ENCODE results near the gene DYRK1A. TPM values are rescaled to one million over a fixed set of nuclear protein-coding genes. Genes with fewer than 3 reads are reported as not detected.

Gene DYRK1A
- total and polyA plus RNA-seq, 10 of the 15 experiments (the other 5 are each of a cell fraction or from before 2014, with no cell fraction given) = 2.4 to 68.6 (median 30.7) TPM

- TF ChIP-seq IRF3 (IDR thresholded peaks at IDR 0.05) = no peak
- no peak for TF ChIP-seq MEF2B (IDR thresholded peaks at IDR 0.05; ENCODE audit: partially characterized antibody, poor library complexity, severe bottlenecking)
These were observed 189.2 kb downstream of the DYRK1A start (continued) for GRCh38 chr21:37555672-37556261.

GRCh38 chr21:37557261-37557950 is 190.8 kb downstream of the DYRK1A start:
- peak; percentile 100 for ATAC-seq
- RAD21 ChIA-PET (ENCODE audit: unreplicated experiment) = interaction anchor here (0.6 to 1.7 kb wide), 9 partner anchors 10 to 337 kb away, joined by 3 to 6 read pairs (median 3); partner anchors contain the start of gene VPS26C
- TF ChIP-seq EED (IDR thresholded peaks at IDR 0.05; ENCODE audit: low read depth) (peak; percentile 95), SPI1 (IDR thresholded peaks at IDR 0.05; ENCODE audit: borderline replicate concordance, insufficient read depth, low read depth, low read length) (peak; percentile 49; the same call in 1 of the 2 replicates), SP1 (IDR thresholded peaks at IDR 0.05; ENCODE audit: low read depth, low read length) (peak; percentile 26), CBX5 (IDR thresholded peaks at IDR 0.05; ENCODE audit: low read depth) (peak; percentile 78; the same call in 1 of the 2 replicates), BRCA1 (IDR thresholded peaks at IDR 0.05; ENCODE audit: low read depth, low read length) (no peak), HDAC6 (IDR thresholded peaks at IDR 0.05; ENCODE audit: unreplicated experiment) (no peak), MEF2A (IDR thresholded peaks at IDR 0.05; ENCODE audit: insufficient read depth, low read depth, low read length) (peak; percentile 40; the same call in 1 of the 2 replicates), BHLHE40 (IDR thresholded peaks at IDR 0.05; ENCODE audit: borderline replicate concordance in 1 of 2, low read depth in 2 of 2, low read length in 1 of 2) (peak; percentile 62; a peak in 3 of 4 replicates), GATAD2B (conservative IDR thresholded peaks at IDR 0.05; ENCODE audit: low read depth) (0 out of 2 replicates have a peak, but pooled peaks have one; percentile 32), ZNF274 (IDR thresholded peaks at IDR 0.05; ENCODE audit: insufficient read depth, insufficient read length) (no peak), ATF2 (IDR thresholded peaks at IDR 0.05; ENCODE audit: low read length) (peak; percentile 32; the same call in 1 of the 2 replicates), IKZF1 (conservative IDR thresholded peaks at IDR 0.05) (peak; percentile 86), CREB1 (IDR thresholded peaks at IDR 0.05; ENCODE audit: low read depth) (no peak)
- TF ChIP-seq, protein P1, sequence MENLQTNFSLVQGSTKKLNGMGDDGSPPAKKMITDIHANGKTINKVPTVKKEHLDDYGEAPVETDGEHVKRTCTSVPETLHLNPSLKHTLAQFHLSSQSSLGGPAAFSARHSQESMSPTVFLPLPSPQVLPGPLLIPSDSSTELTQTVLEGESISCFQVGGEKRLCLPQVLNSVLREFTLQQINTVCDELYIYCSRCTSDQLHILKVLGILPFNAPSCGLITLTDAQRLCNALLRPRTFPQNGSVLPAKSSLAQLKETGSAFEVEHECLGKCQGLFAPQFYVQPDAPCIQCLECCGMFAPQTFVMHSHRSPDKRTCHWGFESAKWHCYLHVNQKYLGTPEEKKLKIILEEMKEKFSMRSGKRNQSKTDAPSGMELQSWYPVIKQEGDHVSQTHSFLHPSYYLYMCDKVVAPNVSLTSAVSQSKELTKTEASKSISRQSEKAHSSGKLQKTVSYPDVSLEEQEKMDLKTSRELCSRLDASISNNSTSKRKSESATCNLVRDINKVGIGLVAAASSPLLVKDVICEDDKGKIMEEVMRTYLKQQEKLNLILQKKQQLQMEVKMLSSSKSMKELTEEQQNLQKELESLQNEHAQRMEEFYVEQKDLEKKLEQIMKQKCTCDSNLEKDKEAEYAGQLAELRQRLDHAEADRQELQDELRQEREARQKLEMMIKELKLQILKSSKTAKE (IDR thresholded peaks at IDR 0.05; ENCODE audit: low read depth, poor library complexity, severe bottlenecking) = no peak

More at GRCh38 chr21:37557261-37557950, 190.8 kb downstream of the DYRK1A start:
- no TSS peak for BruUV-seq (replicated peaks)
- no peak overlapping the region for H3K9ac ChIP-seq (ENCODE audit: control insufficient read depth, insufficient read depth, low read length)
- SMC1A ChIA-PET (ENCODE audit: uncharacterized antibody, unreplicated experiment) = interaction anchor here (0.6 to 1.7 kb wide), 8 partner anchors 27 to 697 kb away, joined by 3 to 6 read pairs (median 3); no protein-coding TSS in a partner anchor
- no peaks in the 10 kb centered on the region for H3K79me2 ChIP-seq (ENCODE audit: control insufficient read depth, insufficient read depth, low read length)
- POLR2A ChIA-PET = interaction anchor here (0.7 to 1.3 kb wide), 4 partner anchors 13 to 86 kb away, joined by 3 to 4 read pairs (median 3); no protein-coding TSS in a partner anchor
- H3K27ac ChIP-seq (ENCODE audit: control insufficient read depth, insufficient read depth) = no peak overlapping the region
- under 1% methylated on average over 8 of the region's 8 CpGs for WGBS (ENCODE audit: insufficient coverage, insufficient replicate concordance, low lambda C conversion rate, missing lambda C conversion rate)
- H3K4me2 ChIP-seq (ENCODE audit: control insufficient read depth, insufficient read depth) = peak overlapping the region; percentile 3; the same call in 1 of the 2 replicates
- peak overlapping the region; percentile 47 for H2AFZ ChIP-seq (ENCODE audit: control insufficient read depth, low read depth, low read length)
- no peaks in the 10 kb centered on the region for H4K20me1 ChIP-seq (ENCODE audit: control insufficient read depth, insufficient read depth)
- H3K4me1 ChIP-seq (ENCODE audit: control insufficient read depth, insufficient read depth, low read length) = peaks cover 10% of the 10 kb centered on the region
- CTCF ChIA-PET = interaction anchor here (0.5 to 1.4 kb wide), 5 partner anchors 14 to 436 kb away, joined by 3 to 6 read pairs (median 4); no protein-coding TSS in a partner anchor
- FAIRE-seq (peak; percentile 94), DNase-seq (ENCODE audit: low read depth, low spot score) (peak; percentile 91)
- H3K9me3 ChIP-seq (replicated peaks; ENCODE audit: control insufficient read depth, insufficient read depth, low read length) = no peaks in the 10 kb centered on the region; the same call in 2 of the 3 replicates
- H3K36me3 ChIP-seq (ENCODE audit: control insufficient read depth in 2 of 2, insufficient read depth in 2 of 2, low read length in 1 of 2) = no peaks in the 10 kb centered on the region
- in situ Hi-C loops (cut with MboI) = no loop called here
- H3K27me3 ChIP-seq (replicated peaks in 1 of 2; ENCODE audit: control insufficient read depth in 2 of 2, insufficient read depth in 2 of 2, low read length in 1 of 2) = no peaks in the 10 kb centered on the region
- H3K4me3 ChIP-seq = no peak overlapping the region; the same call in 1 of the 2 replicates
- intact Hi-C loops (cut with micrococcal nuclease; ENCODE audit: unreplicated experiment) = no loop called here

Measured in GM12878 (cell line).